Smooth muscle cell (in vitro differentiated cells): ENCODE results near the gene ROBO1. TPM values are rescaled to one million over a fixed set of nuclear protein-coding genes. Genes with fewer than 3 reads are reported as not detected.

Source experiments
- DNase-seq: peaks from one replicate; lab custom pipeline; 2025; ENCODE audit not compliant: unreplicated experiment; lab: John Stamatoyannopoulos, UW
- H2AFZ ChIP-seq: fragments of 200-600 bp; sonication (generic); 2 replicates; pipeline ENCODE4 v1.6.0; 2016; ENCODE audit warnings: antibody characterized with exemption, low read depth, mild to moderate bottlenecking
- H3F3A ChIP-seq: fragments of 200-600 bp; sonication (generic); 2 replicates; pipeline ENCODE4 v1.6.0; 2017; ENCODE audit warnings: antibody characterized with exemption, low read depth
- H3K27ac ChIP-seq: fragments of 200-600 bp; sonication (generic); 2 replicates; pipeline ENCODE4 v1.5.1; 2016; ENCODE audit warnings: low read depth, mild to moderate bottlenecking
- H3K27me3 ChIP-seq: fragments of 200-600 bp; sonication (generic); 2 replicates; pipeline ENCODE4 v1.6.1; 2016; ENCODE audit warnings: low read depth, mild to moderate bottlenecking
- H3K36me3 ChIP-seq: fragments of 200-600 bp; sonication (generic); 2 replicates; pipeline ENCODE4 v1.5.1; 2016; ENCODE audit warnings: low read depth
- H3K4me1 ChIP-seq: fragments of 200-600 bp; sonication (generic); 2 replicates; pipeline ENCODE4 v1.5.1; 2016; ENCODE audit warnings: low read depth
- H3K4me2 ChIP-seq: fragments of 200-600 bp; sonication (generic); 2 replicates; pipeline ENCODE4 v1.6.0; 2016; ENCODE audit warnings: mild to moderate bottlenecking
- H3K4me3 ChIP-seq: fragments of 200-600 bp; sonication (generic); 2 replicates; pipeline ENCODE4 v1.5.1; 2016; ENCODE audit warnings: mild to moderate bottlenecking
- H3K79me2 ChIP-seq: fragments of 200-600 bp; sonication (generic); 2 replicates; pipeline ENCODE4 v1.6.0; 2016; ENCODE audit warnings: low read depth, mild to moderate bottlenecking
- H3K9ac ChIP-seq: fragments of 200-600 bp; sonication (generic); 2 replicates; pipeline ENCODE4 v1.6.0; 2016; ENCODE audit warnings: low read depth
- H3K9me3 ChIP-seq: fragments of 200-600 bp; sonication (generic); replicated peaks from 2 replicates; pipeline ENCODE4 v1.5.1; 2016; ENCODE audit warnings: low read depth
- H4K20me1 ChIP-seq: fragments of 200-600 bp; sonication (generic); 2 replicates; pipeline ENCODE4 v1.6.0; 2016; ENCODE audit warnings: low read depth
- WGBS: methylation state at CpG from one replicate; pipeline ENCODE4 v1.1.7; 2016; ENCODE audit warnings: low lambda C conversion rate; 5-methylcytosine and 5-hydroxymethylcytosine counted together
- polyA plus RNA-seq: library from polyadenylated mRNA; unstranded; fragments of >200 nt; fragmentation: Nextera tagmentation; extraction: Ambion mirVana; gene quantifications from 2 replicates; pipeline ENCODE4 v1.2.1, GENCODE V29; 2016
- total RNA-seq: library from RNA; depleted of rRNA; stranded (reverse); fragments of >200 nt; gene quantifications from 2 replicates; pipeline ENCODE4 v1.2.3, GENCODE V29; 2014
- TF ChIP-seq, protein P1 (sequence below): fragments of 200-600 bp; sonication (generic); IDR thresholded peaks from 2 replicates; pipeline ENCODE4 v1.5.1; 2017; ENCODE audit warnings: borderline replicate concordance, mild to moderate bottlenecking, antibody characterized with exemption; ENCODE audit not compliant: insufficient read depth, poor library complexity, severe bottlenecking

Gene ROBO1
- total and polyA plus RNA-seq, 2 experiments from 2014 or later, result 30.5 to 79.5 TPM

DNA sequence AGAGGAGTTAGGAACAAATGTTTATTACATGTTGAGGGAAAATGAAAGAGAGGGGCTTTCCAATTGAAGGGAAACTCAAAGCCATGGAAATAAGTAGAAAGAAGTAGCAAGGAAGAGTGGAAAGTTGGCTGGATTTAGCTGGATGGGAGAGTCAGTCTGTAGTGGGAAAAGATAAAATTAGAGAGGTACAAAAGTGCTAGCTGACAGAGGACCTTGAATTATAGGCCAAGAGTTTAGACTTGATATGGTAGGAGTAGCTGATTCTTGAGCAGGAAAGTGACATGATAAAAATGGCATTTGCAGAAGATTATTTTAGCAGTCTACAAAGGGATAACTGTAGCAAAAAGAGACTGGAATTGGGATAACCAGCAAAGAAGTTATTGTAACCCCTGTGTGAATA, 425.8 kb downstream of the ROBO1 start:
- Histone ChIP-seq H3K9ac (no peak overlapping the region), H3K4me3 (no peak overlapping the region), H3K27ac (no peak overlapping the region), H3K79me2 (no peaks in the 10 kb centered on the region), H3K36me3 (no peaks in the 10 kb centered on the region), H4K20me1 (no peaks in the 10 kb centered on the region), H2AFZ (no peak overlapping the region), H3K4me1 (no peaks in the 10 kb centered on the region), H3K9me3 (no peaks in the 10 kb centered on the region), H3K4me2 (no peak overlapping the region), H3K27me3 (no peaks in the 10 kb centered on the region), H3F3A (no peaks in the 10 kb centered on the region)
- DNase-seq, result no peak
- TF ChIP-seq, protein P1, sequence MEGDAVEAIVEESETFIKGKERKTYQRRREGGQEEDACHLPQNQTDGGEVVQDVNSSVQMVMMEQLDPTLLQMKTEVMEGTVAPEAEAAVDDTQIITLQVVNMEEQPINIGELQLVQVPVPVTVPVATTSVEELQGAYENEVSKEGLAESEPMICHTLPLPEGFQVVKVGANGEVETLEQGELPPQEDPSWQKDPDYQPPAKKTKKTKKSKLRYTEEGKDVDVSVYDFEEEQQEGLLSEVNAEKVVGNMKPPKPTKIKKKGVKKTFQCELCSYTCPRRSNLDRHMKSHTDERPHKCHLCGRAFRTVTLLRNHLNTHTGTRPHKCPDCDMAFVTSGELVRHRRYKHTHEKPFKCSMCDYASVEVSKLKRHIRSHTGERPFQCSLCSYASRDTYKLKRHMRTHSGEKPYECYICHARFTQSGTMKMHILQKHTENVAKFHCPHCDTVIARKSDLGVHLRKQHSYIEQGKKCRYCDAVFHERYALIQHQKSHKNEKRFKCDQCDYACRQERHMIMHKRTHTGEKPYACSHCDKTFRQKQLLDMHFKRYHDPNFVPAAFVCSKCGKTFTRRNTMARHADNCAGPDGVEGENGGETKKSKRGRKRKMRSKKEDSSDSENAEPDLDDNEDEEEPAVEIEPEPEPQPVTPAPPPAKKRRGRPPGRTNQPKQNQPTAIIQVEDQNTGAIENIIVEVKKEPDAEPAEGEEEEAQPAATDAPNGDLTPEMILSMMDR, result no peak

DNA sequence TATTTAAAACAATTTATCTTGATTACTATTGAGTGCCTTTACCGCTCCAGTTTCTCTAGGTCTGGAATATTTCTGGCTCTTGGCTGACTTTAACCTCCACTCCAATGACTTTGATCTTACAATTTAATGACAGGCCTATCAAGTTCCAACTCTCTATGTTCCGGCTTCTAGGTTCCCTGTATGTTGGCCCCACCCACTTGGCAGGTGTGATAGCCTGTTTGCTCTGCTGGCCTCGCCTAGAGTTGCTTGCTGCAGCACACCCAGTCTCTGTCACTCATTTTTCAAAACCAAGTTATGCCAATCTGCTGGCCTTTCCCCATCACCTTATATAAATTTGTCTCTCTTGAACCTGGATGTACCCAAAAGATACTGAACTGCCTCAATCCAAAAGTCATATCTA, 428.0 kb downstream of the ROBO1 start:
- TF ChIP-seq, protein P1, result no peak
- H3K27me3 ChIP-seq, result no peaks in the 10 kb centered on the region
- H2AFZ ChIP-seq, result no peak overlapping the region
- H3K4me3 ChIP-seq, result no peak overlapping the region
- DNase-seq, result no peak
- H3K4me2 ChIP-seq, result no peak overlapping the region
- no peaks in the 10 kb centered on the region for H3K36me3 ChIP-seq
- no peak overlapping the region for H3K9ac ChIP-seq
- no peak overlapping the region for H3K27ac ChIP-seq
- no peaks in the 10 kb centered on the region for H3F3A ChIP-seq
- no peaks in the 10 kb centered on the region for H3K9me3 ChIP-seq
- no peaks in the 10 kb centered on the region for H3K79me2 ChIP-seq
- H3K4me1 ChIP-seq, result no peaks in the 10 kb centered on the region
- WGBS, result 82% methylated on average over 3 of the region's 3 CpGs
- no peaks in the 10 kb centered on the region for H4K20me1 ChIP-seq

DNA sequence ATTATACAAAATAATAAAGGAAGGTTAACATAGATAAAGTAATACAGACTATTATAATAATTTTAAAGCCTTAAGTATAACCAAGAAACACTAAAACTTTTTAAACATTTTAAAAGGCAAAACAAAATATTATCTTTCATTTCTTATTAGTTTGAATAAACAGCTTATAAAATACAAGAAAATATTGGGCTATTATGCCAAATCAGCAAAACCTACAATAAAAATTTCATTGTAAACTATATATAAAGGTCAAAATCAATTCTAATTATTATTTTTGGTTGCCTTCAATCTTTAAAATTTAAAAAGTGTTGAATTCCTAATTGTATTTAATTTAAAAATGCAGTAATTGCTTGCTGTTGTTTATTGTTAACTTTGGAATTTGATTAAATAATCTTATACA, 430.0 kb downstream of the ROBO1 start:
- Histone ChIP-seq H3K36me3 (no peaks in the 10 kb centered on the region), H3K27ac (no peak overlapping the region), H3K4me1 (no peaks in the 10 kb centered on the region), H3K9me3 (no peaks in the 10 kb centered on the region), H3K4me2 (no peak overlapping the region), H4K20me1 (no peaks in the 10 kb centered on the region), H3K79me2 (no peaks in the 10 kb centered on the region), H3K9ac (no peak overlapping the region), H2AFZ (no peak overlapping the region), H3K4me3 (no peak overlapping the region), H3F3A (no peaks in the 10 kb centered on the region), H3K27me3 (no peaks in the 10 kb centered on the region)
- TF ChIP-seq, protein P1, result no peak
- DNase-seq, result no peak

GRCh38 chr3:79329154-79329553, 438.6 kb downstream of the ROBO1 start:
- TF ChIP-seq, protein P1, result no peak

More at GRCh38 chr3:79329154-79329553, 438.6 kb downstream of the ROBO1 start:
- H3K27ac ChIP-seq, result no peak overlapping the region
- no peaks in the 10 kb centered on the region for H4K20me1 ChIP-seq
- no peaks in the 10 kb centered on the region for H3K4me1 ChIP-seq
- no peaks in the 10 kb centered on the region for H3K36me3 ChIP-seq
- no peak for DNase-seq
- 83% methylated on average over 2 of the region's 2 CpGs for WGBS
- no peaks in the 10 kb centered on the region for H3F3A ChIP-seq
- H3K27me3 ChIP-seq, result no peaks in the 10 kb centered on the region
- H3K4me3 ChIP-seq, result no peak overlapping the region
- H3K79me2 ChIP-seq, result no peaks in the 10 kb centered on the region
- H2AFZ ChIP-seq, result no peak overlapping the region
- H3K9ac ChIP-seq, result no peak overlapping the region
- no peak overlapping the region for H3K4me2 ChIP-seq
- no peaks in the 10 kb centered on the region for H3K9me3 ChIP-seq
